ENCODE data around the gene PTPRB.
"Not testable (repeated sequence)": the region's sequence is repeated elsewhere in the genome, so short reads cannot be mapped to it uniquely, and the experiment has no call there.

PTPRB gene

GRCh38 chr12:70540996-70541395 lies 96.2 kb downstream of the PTPRB start:
- DNase-seq (ENCODE audit: low read depth) = no peak

GRCh38 chr12:70536650-70537049 lies 100.6 kb downstream of the PTPRB start:
- no peak for DNase-seq (ENCODE audit: low read depth)

GRCh38 chr12:70535896-70536374 lies 101.3 kb downstream of the PTPRB start:
- no peak for DNase-seq (ENCODE audit: low read depth)

- DNase-seq (ENCODE audit: low read depth) = no peak
These were observed 102.8 kb downstream of the PTPRB start for GRCh38 chr12:70534466-70534865.

DNA sequence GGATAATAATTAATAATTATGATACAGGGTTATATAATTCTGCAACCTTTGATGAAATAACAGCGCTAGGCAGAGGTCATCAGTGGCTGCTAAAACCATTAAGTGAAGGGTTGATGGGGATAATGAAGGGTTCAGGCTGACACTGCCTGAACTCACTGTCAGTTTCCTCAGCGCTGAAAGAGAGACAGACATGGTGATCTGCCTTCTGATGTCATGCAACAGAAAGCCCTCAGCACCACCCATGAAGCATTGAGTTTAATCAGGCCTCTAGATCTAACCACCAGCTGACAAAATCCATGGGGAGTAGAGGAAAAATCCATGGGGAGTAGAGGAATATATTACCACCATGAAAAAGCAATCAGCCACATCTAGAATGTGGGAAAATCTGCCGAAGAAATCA lies 107.6 kb downstream of the PTPRB start:
- no peak for DNase-seq (ENCODE audit: low read depth)

GRCh38 chr12:70520847-70521246 lies 116.4 kb downstream of the PTPRB start:
- DNase-seq (ENCODE audit: low read depth) = no peak

DNA sequence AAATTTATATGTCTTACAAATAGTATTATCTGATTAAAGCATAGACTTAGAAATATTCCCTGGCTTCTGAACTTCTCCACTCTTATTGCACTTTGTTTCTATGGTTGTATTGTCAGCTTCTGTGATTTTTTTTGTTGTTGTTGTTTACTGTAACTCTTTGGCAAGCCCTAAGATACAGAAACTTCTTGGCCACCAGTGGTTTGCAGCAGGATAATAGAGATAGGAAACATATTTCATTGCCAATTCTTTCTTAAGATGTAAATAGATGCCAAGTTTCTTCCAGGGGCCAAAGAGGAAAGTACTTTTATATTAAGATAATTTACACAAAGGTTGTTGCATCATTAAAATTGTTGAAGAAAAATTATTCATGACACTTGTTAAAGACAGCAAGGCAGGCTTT lies 123.8 kb downstream of the PTPRB start:
- DNase-seq (ENCODE audit: low read depth) = no peak

GRCh38 chr12:70508178-70508577 lies 129.1 kb downstream of the PTPRB start:
- DNase-seq (ENCODE audit: low read depth) = no peak

DNA sequence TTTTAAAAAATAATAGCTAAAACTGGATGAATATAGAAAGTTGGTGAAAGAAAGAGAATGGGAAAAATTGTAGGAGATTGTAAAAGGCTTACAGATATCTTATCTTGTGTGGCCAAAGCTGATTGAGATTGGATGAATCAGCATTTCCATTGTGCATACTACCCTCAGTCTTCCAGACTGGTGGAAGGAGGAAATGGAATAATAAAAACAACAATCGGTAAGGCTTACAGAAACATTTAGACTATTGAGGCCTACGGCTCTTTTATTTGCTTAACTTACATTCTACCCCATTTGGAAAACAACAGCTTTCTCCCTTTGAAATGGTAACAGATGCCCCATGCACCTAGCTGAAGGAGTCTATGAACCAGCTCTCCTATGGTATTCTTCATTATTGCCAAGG lies 129.8 kb downstream of the PTPRB start:
- DNase-seq (ENCODE audit: low read depth) = no peak

DNA sequence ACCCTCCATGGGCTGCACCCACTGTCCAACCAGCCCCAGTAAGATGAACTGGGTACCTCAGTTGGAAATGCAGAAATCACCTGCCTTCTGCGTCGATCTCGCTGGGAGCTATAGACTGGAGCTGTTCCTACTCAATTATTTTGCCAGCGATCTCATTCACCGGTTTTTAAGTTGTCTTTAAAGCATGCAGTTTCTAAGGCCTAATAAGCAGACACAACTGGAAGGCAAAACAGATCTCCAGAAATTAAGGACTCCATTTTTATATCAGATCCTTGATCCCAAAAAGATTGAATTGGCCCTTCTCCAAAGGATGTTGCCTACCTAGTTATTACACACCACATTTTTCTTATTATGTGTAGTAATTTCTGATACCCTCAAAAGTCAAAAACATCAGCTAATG lies 139.7 kb downstream of the PTPRB start:
- DNase-seq (ENCODE audit: low read depth) = no peak

DNA sequence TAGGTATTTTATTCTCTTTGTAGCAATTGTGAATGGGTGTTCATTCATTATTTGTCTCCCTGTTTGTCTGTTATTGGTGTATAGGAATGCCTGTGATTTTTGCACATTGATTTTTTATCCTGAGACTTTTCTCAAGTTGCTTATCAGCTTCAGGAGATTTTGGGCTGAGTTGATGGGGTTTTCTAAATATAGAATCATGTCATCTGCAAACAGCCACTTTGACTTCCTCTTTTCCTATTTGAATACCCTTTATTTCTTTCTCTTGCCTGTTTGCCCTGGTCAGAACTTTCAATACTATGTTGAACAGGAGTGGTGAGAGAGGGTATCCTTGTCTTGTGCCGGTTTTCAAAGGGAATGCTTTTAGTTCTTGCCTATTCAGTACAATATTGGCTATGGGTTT lies 144.3 kb downstream of the PTPRB start:
- DNase-seq (ENCODE audit: low read depth) = not testable (repeated sequence)

DNA sequence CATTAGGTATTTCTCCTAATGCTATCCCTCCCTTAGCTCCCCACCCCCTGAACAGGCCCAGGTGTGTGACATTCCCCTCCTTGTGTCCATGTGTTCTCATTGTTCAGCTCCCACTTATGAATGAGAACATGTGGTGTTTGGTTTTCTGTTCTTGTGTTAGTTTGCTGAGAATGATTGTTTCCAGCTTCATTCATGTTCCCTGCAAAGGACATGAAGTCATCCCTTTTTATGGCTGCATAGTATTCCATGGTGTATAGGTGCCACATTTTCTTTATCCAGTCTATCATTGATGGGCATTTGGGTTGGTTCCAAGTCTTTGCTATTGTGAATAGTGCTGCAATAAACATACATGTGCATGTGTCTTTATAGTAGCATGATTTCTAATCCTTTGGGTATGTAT lies 146.3 kb downstream of the PTPRB start:
- not testable (repeated sequence) for DNase-seq (ENCODE audit: low read depth)

GRCh38 chr12:70487440-70487839 lies 149.8 kb downstream of the PTPRB start:
- DNase-seq (ENCODE audit: low read depth) = no peak

- DNase-seq (ENCODE audit: low read depth) = no peak
These were observed 150.6 kb downstream of the PTPRB start for GRCh38 chr12:70486588-70486987.

GRCh38 chr12:70485704-70486103 lies 151.5 kb downstream of the PTPRB start:
- DNase-seq (ENCODE audit: low read depth) = no peak

DNA sequence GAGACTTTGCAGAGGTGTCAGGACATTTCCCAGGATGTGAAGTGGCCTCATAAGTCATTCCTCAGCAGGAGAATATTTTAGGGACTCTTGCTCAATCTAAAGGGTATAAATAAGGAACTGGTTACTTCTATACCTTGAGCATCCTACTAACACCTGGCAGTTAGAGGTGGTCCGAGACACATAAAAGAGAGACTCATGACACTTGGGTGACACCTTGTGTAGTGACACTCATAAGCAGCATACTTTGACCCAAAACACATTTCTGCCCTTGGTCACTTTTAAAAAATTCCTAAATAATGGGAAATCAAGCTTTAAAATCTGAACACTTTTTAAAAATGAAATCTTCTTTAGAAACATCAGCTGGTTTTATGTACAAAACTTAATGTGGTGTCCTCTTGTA lies 152.8 kb downstream of the PTPRB start:
- no peak for DNase-seq (ENCODE audit: low read depth)

DNA sequence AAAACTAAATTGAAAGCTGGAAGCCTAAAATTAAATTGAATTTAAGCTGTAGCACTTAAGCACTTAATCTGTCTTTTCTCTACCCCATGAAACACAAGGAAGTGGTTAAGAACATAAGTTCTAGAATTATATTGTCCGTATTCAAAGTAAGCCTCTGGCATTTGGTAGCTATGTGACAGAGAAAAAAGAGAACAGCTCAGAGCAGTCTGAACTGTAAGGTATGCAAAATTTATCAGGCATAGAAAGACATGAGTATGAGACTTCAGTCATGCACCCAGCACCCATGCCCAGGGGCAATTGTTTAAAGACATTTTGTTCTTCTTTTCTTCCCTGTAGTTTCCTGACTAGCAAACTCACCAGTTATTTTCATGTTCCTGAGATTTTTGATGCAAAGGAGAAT lies 154.5 kb downstream of the PTPRB start:
- DNase-seq (ENCODE audit: low read depth) = no peak

DNA sequence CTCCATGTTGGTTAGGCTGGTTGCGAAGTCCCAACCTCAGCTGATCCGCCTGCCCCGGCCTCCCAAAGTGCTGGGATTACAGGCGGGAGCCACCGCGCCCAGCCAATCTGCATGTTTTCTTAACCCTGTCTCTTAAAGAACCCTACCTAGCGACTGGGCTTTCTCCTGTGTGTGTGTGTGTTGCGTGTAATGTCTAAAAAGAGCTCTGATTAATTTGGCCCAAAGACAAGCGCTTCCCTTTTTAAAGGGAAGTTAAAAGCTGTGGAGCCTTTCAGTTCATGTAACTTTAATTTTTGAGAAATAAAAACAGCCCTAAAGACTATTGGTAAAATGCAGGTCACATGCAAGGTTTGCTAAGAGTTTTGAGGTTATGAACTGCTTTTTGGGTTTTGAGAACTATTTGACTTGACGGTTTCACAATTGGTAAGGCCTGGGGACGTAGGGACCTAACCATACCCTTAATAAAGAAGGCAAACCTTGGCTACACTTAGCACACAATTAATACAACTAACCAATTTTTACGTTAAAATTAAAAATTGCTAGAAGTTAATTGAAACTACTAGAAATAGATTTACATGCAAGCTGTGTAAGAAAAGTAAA lies 167.9 kb downstream of the PTPRB start:
- DNase-seq (ENCODE audit: low read depth) = no peak

DNA sequence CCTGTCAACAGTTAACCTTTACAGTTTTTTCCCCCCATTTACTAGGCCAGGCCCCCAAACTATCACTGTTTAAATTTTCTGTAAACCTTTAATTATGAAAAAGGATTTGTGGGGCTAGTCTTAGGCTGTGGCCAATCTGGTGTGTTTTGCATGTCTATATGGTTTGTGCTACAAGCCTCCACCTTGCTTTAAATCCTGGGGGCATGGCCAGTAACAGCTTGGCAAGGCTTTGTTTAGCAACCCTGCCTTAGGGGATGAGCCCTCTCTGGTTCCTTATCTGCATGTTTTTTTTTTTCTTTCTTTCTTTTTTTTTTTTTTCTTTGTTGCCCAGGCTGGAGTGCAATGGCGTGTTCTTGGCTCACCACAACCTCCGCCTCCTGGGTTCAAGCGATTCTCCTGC lies 168.5 kb downstream of the PTPRB start:
- no peak for DNase-seq (ENCODE audit: low read depth)

GRCh38 chr12:70467918-70468733 lies 169.1 kb downstream of the PTPRB start:
- DNase-seq (ENCODE audit: low read depth) = no peak

- DNase-seq (ENCODE audit: low read depth) = no peak
These were observed 169.8 kb downstream of the PTPRB start for GRCh38 chr12:70467476-70467875.

GRCh38 chr12:70466753-70467152 lies 170.5 kb downstream of the PTPRB start:
- DNase-seq (ENCODE audit: low read depth) = no peak
